NCI-H510A (cell line): ENCODE measurements around the gene ATG10.
"Not testable (repeated sequence)": the region's sequence is repeated elsewhere in the genome, so short reads cannot be mapped to it uniquely, and the experiment has no call there.

Source experiments
- DNase-seq: peaks from one replicate; lab custom pipeline; 2025; lab: John Stamatoyannopoulos, UW

ATG10 gene

GRCh38 chr5:82130602-82131001 is 158.8 kb downstream of the ATG10 start:
- DNase-seq: no peak

DNA sequence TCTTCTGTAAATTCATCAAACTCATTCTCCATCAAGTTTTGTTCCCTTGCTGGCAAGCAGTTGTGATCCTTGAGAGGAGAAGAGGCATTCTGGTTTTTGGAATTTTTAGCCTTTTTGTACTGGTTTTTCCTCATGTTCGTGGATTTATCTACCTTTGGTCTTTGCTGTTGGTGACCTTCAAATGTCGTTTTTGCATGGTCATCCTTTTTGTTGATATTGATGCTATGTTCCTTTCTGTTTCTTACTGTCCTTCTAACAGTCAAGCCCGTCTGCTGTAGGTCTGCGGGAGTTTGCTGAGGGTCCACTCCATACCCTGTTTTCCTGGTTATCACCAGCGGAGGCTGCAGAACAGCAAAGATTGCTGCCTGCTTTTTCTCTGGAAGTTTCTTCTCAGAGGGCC is 165.4 kb downstream of the ATG10 start:
- DNase-seq: no peak

DNA sequence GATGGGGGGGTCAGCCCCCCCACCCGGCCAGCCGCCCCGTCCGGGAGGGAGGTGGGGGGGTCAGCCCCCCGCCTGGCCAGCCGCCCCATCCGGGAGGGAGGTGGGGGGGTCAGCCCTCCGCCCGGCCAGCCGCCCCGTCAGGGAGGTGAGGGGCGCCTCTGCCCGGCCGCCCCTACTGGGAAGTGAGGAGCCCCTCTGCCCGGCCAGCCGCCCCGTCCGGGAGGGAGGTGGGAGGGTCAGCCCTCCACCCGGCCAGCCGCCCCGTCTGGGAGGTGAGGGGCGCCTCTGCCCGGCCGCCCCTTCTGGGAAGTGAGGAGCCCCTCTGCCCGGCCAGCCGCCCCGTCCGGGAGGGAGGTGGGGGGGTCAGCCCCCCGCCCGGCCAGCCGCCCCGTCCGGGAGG is 168.0 kb downstream of the ATG10 start:
- not testable (repeated sequence) for DNase-seq

DNA sequence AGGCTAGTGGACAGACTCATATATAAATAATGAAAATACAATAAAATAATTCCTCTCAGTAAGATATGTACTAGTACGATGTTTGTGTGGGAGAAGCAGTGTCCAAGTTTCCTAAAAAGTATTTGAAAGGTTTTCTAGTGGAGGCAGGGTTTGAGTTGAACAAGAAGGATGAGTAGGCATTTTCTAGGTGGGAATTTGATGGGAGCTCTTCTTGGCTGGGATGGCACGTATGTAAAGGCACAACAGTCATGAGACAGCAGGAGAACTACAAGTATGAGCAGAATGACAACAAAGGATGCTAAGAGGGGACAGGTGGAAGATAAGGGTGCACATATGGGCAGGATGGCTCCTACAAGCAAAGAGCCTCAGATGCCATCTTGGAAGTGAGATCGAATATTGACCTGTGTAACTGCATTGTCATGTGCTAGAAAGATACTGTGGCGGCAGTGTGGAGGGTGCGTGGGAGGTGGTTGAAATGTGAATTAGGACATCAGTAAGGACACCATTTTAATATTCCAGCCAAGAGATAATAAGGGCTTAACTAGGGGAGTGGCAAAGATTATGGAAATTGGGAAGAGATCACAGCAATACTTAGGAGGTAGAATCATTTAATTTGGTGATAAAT is 170.5 kb downstream of the ATG10 start:
- no peak for DNase-seq

GRCh38 chr5:82142928-82143577 is 171.2 kb downstream of the ATG10 start:
- no peak for DNase-seq

DNA sequence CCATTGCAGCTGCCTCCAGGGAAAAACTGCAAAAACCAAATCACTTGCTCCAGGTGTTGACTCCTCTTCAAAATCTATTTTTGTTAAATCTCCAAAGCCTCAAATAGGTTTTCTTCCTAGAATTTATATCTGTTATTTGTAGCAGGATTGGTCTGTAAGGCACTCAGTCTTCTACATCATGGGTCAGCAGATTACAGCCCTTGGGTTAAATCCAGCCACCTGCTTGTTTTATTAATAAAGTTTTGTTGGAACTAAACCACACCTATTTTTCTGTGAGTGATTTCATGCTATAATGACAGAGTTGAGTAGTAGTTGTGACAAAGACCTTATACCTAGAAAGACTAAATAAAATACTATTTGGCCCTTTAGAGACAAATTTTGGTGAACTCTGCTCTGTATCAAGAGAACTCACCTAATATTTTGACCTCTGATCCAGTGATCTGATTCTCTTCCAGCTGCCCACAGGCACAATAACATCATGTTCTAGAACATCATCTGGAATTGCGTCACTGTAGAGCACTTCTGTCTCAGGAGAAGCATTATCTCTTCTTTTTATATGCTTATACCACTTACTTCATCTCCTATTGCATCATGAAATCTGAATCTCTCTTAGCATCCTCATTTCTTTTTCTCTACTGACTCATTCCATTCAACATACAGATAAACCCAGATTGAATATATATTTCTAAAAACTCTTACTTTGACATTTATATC is 176.2 kb downstream of the ATG10 start:
- no peak for DNase-seq

DNA sequence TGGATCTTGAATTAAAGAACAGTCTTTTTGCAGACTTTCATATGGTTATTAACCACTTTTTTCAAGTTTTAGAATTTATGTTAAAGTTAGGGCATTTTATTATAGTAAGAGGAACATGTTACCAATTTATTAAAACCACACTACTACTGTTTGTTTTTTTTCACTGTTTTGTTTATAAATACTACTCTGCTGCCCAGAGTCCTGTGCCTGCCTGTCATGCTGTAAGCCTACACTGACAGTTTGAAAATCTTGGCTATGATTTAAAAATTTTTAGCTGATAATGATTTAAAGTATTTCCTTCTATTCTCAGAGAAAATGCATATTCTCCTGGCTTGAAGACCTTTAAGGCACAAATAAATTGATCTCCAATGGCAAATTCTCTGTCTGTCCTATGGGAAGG is 177.6 kb downstream of the ATG10 start:
- no peak for DNase-seq

DNA sequence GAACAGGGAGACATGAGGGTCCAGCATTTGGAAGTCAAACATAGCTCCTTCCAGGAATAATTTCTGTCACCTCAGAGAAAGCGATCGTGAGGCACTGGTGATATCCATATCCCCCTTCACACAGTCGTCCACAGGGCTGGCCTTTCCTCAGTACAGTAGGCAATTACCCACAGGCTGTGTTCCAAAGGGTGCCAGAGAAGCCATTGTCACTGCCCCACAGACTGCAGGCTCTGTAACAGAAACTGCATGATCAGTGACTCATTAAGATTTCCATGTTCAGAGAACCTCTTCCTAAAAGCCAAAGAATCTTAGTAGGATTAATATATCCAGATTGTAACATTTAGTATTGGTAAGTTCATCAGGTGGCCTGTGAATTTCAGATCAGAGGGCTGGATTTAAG is 178.7 kb downstream of the ATG10 start:
- no peak for DNase-seq

DNA sequence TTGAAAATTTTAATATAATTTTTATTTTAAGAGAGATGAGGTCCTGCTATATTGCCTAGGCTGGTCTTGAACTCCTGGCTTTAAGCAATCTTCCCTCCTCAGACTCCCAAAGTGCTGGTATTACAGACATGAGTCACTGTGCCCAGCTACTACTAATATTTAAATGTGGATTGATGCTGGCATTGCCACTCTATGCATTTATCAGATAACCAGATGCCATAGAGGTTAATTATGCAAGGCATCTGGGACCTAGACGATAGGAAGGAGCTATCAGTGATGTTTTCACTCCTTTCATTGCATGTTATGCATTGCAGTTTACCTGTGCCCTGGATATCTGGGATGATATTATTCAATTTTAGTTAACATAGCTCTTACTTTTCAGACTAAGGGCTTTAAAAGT is 179.4 kb downstream of the ATG10 start:
- DNase-seq: no peak

DNA sequence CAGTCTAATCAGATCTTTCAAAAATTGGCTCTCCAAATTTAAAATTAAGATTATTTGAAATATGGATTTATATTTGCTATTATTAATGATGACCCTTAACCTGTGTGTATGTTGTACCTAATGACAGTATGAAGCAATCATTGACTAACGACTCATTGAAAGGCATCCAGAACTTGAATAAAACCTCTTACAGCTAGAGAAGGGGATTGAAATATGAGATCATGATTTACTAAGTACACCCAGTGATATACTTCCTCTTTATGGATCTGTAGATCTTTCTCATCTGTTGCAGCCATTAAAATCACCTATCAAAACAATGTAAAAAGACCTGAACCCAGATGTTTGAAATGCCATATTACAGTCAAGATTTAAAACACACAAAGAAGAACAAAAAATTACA is 179.8 kb downstream of the ATG10 start:
- no peak for DNase-seq

DNA sequence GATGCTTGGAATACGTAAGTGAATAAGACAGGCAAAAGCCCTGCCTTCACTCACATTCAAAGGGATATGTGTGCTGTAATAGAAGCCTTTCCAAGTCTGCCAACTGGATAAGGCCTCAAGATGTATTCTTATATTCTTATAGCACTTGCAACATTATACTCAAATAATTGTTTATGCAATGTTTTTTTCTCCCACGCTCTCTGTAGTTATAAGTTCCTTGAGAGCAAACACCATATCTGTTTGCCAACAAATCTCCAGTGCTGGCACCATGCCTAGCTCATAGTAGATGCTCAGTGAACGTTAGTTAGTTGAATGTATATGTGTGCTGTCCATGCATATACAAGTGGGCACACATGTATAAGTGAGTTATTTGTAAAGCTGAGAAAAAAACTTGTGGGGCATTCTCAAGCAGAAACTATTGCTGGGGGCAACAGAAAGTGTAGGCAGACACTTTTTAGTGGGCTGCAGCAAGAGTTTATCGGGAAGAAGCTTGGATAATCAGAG is 181.2 kb downstream of the ATG10 start:
- DNase-seq: no peak

DNA sequence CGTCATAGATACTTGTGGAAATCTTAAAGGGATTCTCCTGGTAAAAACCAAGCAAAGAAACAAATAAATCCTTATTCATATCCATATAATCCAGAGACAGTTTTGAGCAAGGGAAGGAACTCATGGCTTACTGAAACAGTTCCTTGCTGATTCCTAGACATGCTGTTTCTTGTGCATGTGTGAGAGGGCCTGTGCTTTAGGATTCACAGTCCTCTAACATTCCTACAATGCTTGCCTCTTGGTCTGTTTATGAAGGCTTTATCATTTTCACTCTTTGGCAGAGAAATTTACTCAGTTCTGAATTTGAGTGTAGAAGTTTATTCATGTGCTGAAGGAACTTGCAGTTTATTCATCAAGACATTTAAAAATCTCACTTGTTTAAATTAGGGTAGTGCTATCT is 183.0 kb downstream of the ATG10 start:
- no peak for DNase-seq

GRCh38 chr5:82155305-82155704 is 183.5 kb downstream of the ATG10 start:
- no peak for DNase-seq

DNA sequence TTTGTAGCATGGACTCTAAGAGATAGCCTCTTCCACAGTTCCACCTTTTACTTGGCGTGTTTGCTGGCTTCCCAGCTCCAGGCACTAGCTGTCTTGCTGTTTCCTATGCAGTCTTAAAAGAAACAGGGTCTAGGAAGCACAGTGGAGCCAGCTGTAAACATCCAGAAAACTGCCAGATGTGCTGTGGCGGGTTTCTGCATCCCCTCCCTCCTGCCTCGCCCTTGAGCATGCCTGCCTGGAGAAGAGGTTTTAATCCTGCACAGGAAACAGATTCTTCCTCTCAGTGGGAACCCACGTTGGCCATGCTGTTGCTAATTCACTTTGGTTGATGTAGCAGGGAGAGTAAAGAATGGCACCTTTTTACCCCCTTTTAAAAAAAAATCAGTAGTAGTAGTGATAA is 185.1 kb downstream of the ATG10 start:
- no peak for DNase-seq

GRCh38 chr5:82158755-82159413 is 187.1 kb downstream of the ATG10 start:
- DNase-seq: no peak

DNA sequence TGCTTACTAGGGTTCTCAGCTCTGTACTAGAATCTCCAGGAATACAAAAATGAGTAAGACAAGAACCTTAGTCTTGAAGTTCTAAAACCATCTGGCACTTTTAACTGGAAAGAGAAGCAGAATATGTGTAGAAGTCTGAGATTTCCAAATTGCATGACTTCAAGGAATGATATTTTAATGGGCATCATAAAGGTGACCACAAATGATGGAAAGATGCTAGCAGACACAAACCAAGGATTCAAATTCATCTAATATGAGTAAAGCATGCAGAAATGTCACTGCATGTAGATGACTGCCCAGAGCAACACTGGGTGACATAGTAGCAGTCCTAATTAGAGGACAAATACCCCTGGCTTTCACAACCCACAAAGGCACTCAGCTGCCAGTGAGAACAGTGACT is 189.1 kb downstream of the ATG10 start:
- no peak for DNase-seq

- no peak for DNase-seq
These were observed 190.8 kb downstream of the ATG10 start for GRCh38 chr5:82162573-82162972.

GRCh38 chr5:82163452-82164175 is 191.8 kb downstream of the ATG10 start:
- no peak for DNase-seq

- DNase-seq: no peak
These were observed 192.6 kb downstream of the ATG10 start for GRCh38 chr5:82164176-82164976.

DNA sequence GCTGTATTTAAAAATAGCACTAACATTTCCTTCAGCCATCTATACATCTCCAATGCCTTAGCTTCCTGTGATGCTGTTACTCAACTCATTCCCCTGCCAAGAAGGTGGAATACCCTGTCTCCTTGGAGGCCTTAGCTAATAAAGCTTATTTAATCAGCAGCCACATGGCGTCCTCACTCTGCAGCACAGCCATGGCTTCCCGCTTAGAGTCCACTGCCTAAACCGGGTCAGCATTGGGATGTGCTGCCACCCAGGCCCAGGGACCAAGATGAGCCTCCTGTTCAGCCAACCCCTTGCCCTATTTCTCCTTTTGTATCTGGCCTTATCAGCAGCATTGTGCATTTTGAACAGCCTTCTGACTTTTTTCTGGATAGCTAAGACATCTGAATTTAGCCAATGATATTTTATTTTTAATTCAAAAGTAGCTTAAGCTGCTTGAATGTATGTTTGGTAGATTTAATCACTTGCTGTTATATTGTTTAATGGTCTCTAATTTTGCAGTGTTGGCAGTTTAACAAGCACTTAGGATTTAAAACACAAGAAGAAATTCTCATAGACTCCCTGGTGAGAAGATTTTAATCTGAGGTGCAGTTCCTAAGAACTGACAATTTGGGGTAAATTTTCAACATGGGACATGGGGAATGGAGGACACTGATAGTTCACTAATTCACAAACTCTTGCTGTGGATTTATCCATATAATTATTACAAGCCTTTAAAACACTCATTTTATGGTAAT is 193.3 kb downstream of the ATG10 start:
- no peak for DNase-seq
